ENCODE measurements around the gene ADGRL2.

DNA sequence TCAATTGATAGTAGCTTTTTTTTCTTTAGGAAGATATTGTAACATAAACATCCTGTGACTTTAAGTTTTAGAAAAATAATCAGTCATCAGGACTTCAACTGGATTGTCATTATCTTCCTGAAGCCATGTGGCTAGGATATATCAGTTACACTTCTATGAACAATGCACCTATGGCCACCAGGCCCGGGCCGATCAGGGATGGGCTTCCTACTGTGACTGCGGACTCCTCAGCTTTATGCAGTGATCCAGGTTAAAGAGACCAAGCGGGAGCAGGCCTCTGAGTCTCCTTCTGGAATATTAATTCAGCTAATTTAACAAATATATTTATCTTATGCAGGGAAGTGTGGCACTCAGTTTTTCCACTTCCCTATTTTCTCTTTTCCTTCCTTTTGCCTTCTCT lies 200.6 kb downstream of the ADGRL2 start:
- TF ChIP-seq, protein P1, sequence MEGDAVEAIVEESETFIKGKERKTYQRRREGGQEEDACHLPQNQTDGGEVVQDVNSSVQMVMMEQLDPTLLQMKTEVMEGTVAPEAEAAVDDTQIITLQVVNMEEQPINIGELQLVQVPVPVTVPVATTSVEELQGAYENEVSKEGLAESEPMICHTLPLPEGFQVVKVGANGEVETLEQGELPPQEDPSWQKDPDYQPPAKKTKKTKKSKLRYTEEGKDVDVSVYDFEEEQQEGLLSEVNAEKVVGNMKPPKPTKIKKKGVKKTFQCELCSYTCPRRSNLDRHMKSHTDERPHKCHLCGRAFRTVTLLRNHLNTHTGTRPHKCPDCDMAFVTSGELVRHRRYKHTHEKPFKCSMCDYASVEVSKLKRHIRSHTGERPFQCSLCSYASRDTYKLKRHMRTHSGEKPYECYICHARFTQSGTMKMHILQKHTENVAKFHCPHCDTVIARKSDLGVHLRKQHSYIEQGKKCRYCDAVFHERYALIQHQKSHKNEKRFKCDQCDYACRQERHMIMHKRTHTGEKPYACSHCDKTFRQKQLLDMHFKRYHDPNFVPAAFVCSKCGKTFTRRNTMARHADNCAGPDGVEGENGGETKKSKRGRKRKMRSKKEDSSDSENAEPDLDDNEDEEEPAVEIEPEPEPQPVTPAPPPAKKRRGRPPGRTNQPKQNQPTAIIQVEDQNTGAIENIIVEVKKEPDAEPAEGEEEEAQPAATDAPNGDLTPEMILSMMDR (IDR thresholded peaks at IDR 0.05), result no peak
- TF ChIP-seq POLR2A (IDR thresholded peaks at IDR 0.05), result no peak
